H9 (cell line): ENCODE results near the gene FBXL7. TPM values are rescaled to one million over a fixed set of nuclear protein-coding genes. Genes with fewer than 3 reads are reported as not detected.

Experiments used
- DNase-seq: peaks from one replicate; pipeline ENCODE4 v3.0.0-alpha.2; 2017
- H2AFZ ChIP-seq: one replicate; pipeline ENCODE4 v1.6.1; 2013; ENCODE audit warnings: mild to moderate bottlenecking, low read length, control low read depth, moderate library complexity
- H2AK5ac ChIP-seq: 2 replicates; pipeline ENCODE4 v1.6.1; 2013; ENCODE audit warnings: low read length, control low read depth, mixed read lengths; ENCODE audit not compliant: insufficient read length
- H2BK120ac ChIP-seq: one replicate; pipeline ENCODE4 v1.6.1; 2013; ENCODE audit warnings: low read depth, mild to moderate bottlenecking, low read length, control low read depth, inconsistent platforms; ENCODE audit not compliant: poor library complexity, severe bottlenecking
- H2BK12ac ChIP-seq: 2 replicates; pipeline ENCODE4 v1.6.1; 2013; ENCODE audit warnings: low read length, control low read depth, mixed read lengths, low read depth; ENCODE audit not compliant: insufficient read length
- H2BK15ac ChIP-seq: 2 replicates; pipeline ENCODE4 v1.6.1; 2013; ENCODE audit warnings: low read depth, low read length, control low read depth
- H2BK20ac ChIP-seq: one replicate; pipeline ENCODE4 v1.6.1; 2013; ENCODE audit warnings: low read depth, mild to moderate bottlenecking, low read length, control low read depth, inconsistent platforms; ENCODE audit not compliant: poor library complexity, severe bottlenecking
- H2BK5ac ChIP-seq: 2 replicates; pipeline ENCODE4 v1.6.1; 2013; ENCODE audit warnings: low read length, control low read depth, mixed read lengths; ENCODE audit not compliant: insufficient read length
- H3K14ac ChIP-seq: 2 replicates; pipeline ENCODE4 v1.6.1; 2013; ENCODE audit warnings: low read length, control low read depth; ENCODE audit not compliant: insufficient read depth
- H3K18ac ChIP-seq: 2 replicates; pipeline ENCODE4 v1.6.1; 2013; ENCODE audit warnings: low read depth, mild to moderate bottlenecking, mixed read lengths, low read length, control low read depth; ENCODE audit not compliant: insufficient read length
- H3K23ac ChIP-seq: 2 replicates; pipeline ENCODE4 v1.6.1; 2013; ENCODE audit warnings: low read length, control low read depth, mixed read lengths, low read depth; ENCODE audit not compliant: insufficient read length
- H3K23me2 ChIP-seq: 2 replicates; pipeline ENCODE4 v1.6.1; 2013; ENCODE audit warnings: low read depth, mild to moderate bottlenecking, mixed read lengths, low read length, control low read depth; ENCODE audit not compliant: insufficient read length, poor library complexity, severe bottlenecking
- H3K27ac ChIP-seq: 2 replicates; pipeline ENCODE4 v1.5.1; 2013; ENCODE audit warnings: low read length, control low read depth, mixed read lengths, low read depth; ENCODE audit not compliant: insufficient read length
- H3K27me3 ChIP-seq: 2 replicates; pipeline ENCODE4 v1.6.1; 2013; ENCODE audit warnings: low read length, control low read depth, inconsistent platforms; ENCODE audit not compliant: insufficient read depth
- H3K4ac ChIP-seq: 2 replicates; pipeline ENCODE4 v1.6.1; 2013; ENCODE audit warnings: low read depth, mild to moderate bottlenecking, control low read depth, inconsistent platforms, low read length, moderate library complexity
- H3K4me1 ChIP-seq: 2 replicates; pipeline ENCODE4 v1.6.1; 2013; ENCODE audit warnings: low read length, control low read depth, inconsistent platforms; ENCODE audit not compliant: insufficient read depth
- H3K4me2 ChIP-seq: 2 replicates; pipeline ENCODE4 v1.6.1; 2013; ENCODE audit warnings: low read length, control low read depth, mixed read lengths; ENCODE audit not compliant: insufficient read length, insufficient read depth
- H3K56ac ChIP-seq: 2 replicates; pipeline ENCODE4 v1.6.1; 2013; ENCODE audit warnings: low read depth, mild to moderate bottlenecking, mixed read lengths, low read length, control low read depth; ENCODE audit not compliant: insufficient read length
- H3K79me1 ChIP-seq: 2 replicates; pipeline ENCODE4 v1.6.1; 2013; ENCODE audit warnings: low read depth, mild to moderate bottlenecking, moderate library complexity, low read length, control low read depth, inconsistent platforms; ENCODE audit not compliant: insufficient read depth, poor library complexity, severe bottlenecking
- H3K79me2 ChIP-seq: 2 replicates; pipeline ENCODE4 v1.6.1; 2013; ENCODE audit warnings: low read length, control low read depth, inconsistent platforms; ENCODE audit not compliant: insufficient read depth
- H3K9ac ChIP-seq: 2 replicates; pipeline ENCODE4 v1.6.1; 2013; ENCODE audit warnings: low read length, control low read depth, mixed read lengths; ENCODE audit not compliant: insufficient read length; ENCODE audit errors: extremely low read depth
- H3K9me3 ChIP-seq: one replicate; pipeline ENCODE4 v1.6.1; 2013; ENCODE audit warnings: low read depth, low read length, inconsistent platforms; ENCODE audit not compliant: control insufficient read depth
- H3T11ph ChIP-seq: one replicate; pipeline ENCODE4 v1.6.1; 2013; ENCODE audit warnings: mild to moderate bottlenecking, low read length, control low read depth, inconsistent platforms
- H4K20me1 ChIP-seq: one replicate; pipeline ENCODE4 v1.6.1; 2013; ENCODE audit not compliant: control insufficient read depth, insufficient read length, insufficient read depth
- H4K5ac ChIP-seq: 2 replicates; pipeline ENCODE4 v1.6.1; 2013; ENCODE audit warnings: low read depth, mild to moderate bottlenecking, mixed read lengths, low read length, control low read depth; ENCODE audit not compliant: insufficient read length
- H4K8ac ChIP-seq: replicated peaks from 2 replicates; pipeline ENCODE4 v1.6.1; 2013; ENCODE audit warnings: low read length, control low read depth, mixed read lengths, low read depth; ENCODE audit not compliant: insufficient read length
- H4K91ac ChIP-seq: 2 replicates; pipeline ENCODE4 v1.6.1; 2013; ENCODE audit warnings: low read depth, mild to moderate bottlenecking, moderate library complexity, mixed read lengths, low read length, control low read depth; ENCODE audit not compliant: insufficient read length
- H3K27ac Mint-ChIP-seq, 3 experiments: 2 replicates in 2 of 3; 3 replicates in 1 of 3; pipeline ENCODE4 v1.8.0; 2020 to 2021; ENCODE audit warnings: mixed read lengths in 3 of 3, mild to moderate bottlenecking in 1 of 3, moderate library complexity in 1 of 3
- H3K27me3 Mint-ChIP-seq: 2 replicates; pipeline ENCODE4 v1.8.0; 2021; ENCODE audit warnings: low read depth, mild to moderate bottlenecking, moderate library complexity, mixed read lengths
- H3K36me3 Mint-ChIP-seq, 3 experiments: 2 replicates in 2 of 3; 3 replicates in 1 of 3; pipeline ENCODE4 v1.8.0; 2020 to 2021; ENCODE audit warnings: low read depth in 3 of 3, mixed read lengths in 3 of 3; ENCODE audit not compliant: insufficient read depth in 1 of 3
- H3K4me1 Mint-ChIP-seq, 2 experiments: 2 replicates each; pipeline ENCODE4 v1.8.0; 2020; ENCODE audit warnings: mixed read lengths in 2 of 2
- H3K4me3 Mint-ChIP-seq, 2 experiments: 2 replicates in 1 of 2; 3 replicates in 1 of 2; pipeline ENCODE4 v1.8.0; 2020 to 2021; ENCODE audit warnings: mild to moderate bottlenecking in 2 of 2, mixed read lengths in 2 of 2, moderate library complexity in 1 of 2
- H3K9me3 Mint-ChIP-seq, 2 experiments: 2 replicates in 1 of 2; 3 replicates in 1 of 2; pipeline ENCODE4 v1.8.0; 2020; ENCODE audit warnings: mild to moderate bottlenecking in 2 of 2, mixed read lengths in 2 of 2, moderate library complexity in 1 of 2
- CTCF ChIP-seq: fragments of 200-600 bp; sonication (generic); conservative IDR thresholded peaks from 3 replicates; pipeline ENCODE4 v1.8.0; 2021; ENCODE audit warnings: antibody characterized with exemption, mild to moderate bottlenecking
- WGBS: extraction: QIAGEN DNeasy Blood & Tissue Kit; methylation state at CpG from one replicate; pipeline ENCODE4 v1.1.7; 2013; ENCODE audit warnings: missing lambda C conversion rate, low lambda C conversion rate, mixed read lengths; ENCODE audit not compliant: insufficient read length; ENCODE audit errors: extremely low coverage; 5-methylcytosine and 5-hydroxymethylcytosine counted together
- total RNA-seq: library from RNA; stranded (reverse); gene quantifications from 2 replicates; pipeline ENCODE4 v1.2.1, GENCODE V29; 2021

Gene FBXL7
- total RNA-seq, 1 experiment from 2014 or later = 14.6 TPM

DNA sequence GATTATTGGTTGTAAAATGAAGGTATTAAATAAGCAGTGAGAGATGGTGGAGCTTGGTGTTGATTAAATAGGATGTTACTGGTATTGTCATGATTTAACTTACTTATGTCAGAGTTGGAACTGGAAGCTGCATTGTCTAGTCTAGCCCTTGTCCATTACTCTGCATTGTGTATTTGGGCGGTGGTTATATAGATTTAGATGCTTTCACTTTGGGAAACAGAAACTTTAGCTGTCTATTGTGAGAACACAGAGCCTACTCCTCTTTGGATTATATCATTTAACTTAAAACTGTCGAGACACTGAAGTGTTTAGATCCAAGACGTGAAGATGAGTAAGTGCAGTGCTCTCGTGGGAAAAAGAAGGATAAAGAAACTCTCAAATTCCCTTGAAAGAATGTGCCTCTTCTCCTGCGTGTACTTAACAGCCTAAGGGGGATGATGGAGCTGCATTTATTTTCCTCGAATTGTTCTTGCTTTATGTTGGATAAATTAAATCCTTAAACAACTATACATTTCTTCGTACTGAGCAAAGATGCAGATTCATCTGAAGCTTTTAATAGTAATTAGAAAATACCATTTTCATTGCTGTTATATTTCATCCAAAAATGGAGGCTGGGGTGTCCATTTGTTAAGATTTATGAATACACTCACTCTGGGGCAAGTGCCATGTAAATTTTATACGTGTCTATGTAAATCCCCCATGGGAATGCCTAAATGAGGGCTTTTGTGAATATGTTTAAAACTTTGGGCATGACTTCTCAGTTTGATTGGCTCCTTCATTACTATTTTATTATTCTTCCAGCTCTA, 21.6 kb downstream of the FBXL7 start:
- no peak overlapping the region for H3K4me2 ChIP-seq
- H4K20me1 ChIP-seq = no peaks in the 10 kb centered on the region
- DNase-seq = no peak
- no peak overlapping the region for H2BK120ac ChIP-seq
- H3K27ac Mint-ChIP-seq = peak overlapping the region in 2 of 3 experiments; percentile 9 to 25; a peak in 3 of 7 replicates
- no peak overlapping the region for H3K23ac ChIP-seq
- H3K4ac ChIP-seq = no peak overlapping the region
- no peak overlapping the region for H3K18ac ChIP-seq
- H3K27me3 Mint-ChIP-seq = no peaks in the 10 kb centered on the region
- H3K4me1 Mint-ChIP-seq = peaks cover 21 to 26% of the 10 kb centered on the region in 2 experiments
- H3K4me3 Mint-ChIP-seq = no peak overlapping the region
- H3K27ac ChIP-seq = no peak overlapping the region
- no peak overlapping the region for H4K5ac ChIP-seq
- no CpG with 5 or more reads among the region's 8 CpGs for WGBS
- H3T11ph ChIP-seq = no peak overlapping the region
- no peak overlapping the region for H2BK5ac ChIP-seq
- no peaks in the 10 kb centered on the region for H3K79me1 ChIP-seq
- H3K56ac ChIP-seq = no peak overlapping the region
- H3K9me3 Mint-ChIP-seq = no peaks in the 10 kb centered on the region
- peaks cover 2% of the 10 kb centered on the region; the same call in 1 of the 2 replicates for H3K4me1 ChIP-seq
- H2BK12ac ChIP-seq = no peak overlapping the region
- H2BK20ac ChIP-seq = no peak overlapping the region
- H3K23me2 ChIP-seq = no peaks in the 10 kb centered on the region
- H3K9me3 ChIP-seq = no peaks in the 10 kb centered on the region
- H2AFZ ChIP-seq = no peak overlapping the region
- H3K27me3 ChIP-seq = no peaks in the 10 kb centered on the region
- H3K36me3 Mint-ChIP-seq = peaks cover 0 to 3% (median 2%) of the 10 kb centered on the region in 3 experiments; a peak in 4 of 7 replicates
- no peak overlapping the region for H4K91ac ChIP-seq
- H3K14ac ChIP-seq = no peak overlapping the region
- no peak overlapping the region for H2BK15ac ChIP-seq
- H4K8ac ChIP-seq = no peak overlapping the region
- no peak for TF ChIP-seq CTCF
- no peak overlapping the region for H2AK5ac ChIP-seq
- no peak overlapping the region for H3K9ac ChIP-seq
- peaks cover 2% of the 10 kb centered on the region; the same call in 1 of the 2 replicates for H3K79me2 ChIP-seq
